Astrocyte of the cerebellum (primary cell): ENCODE data around the gene CCDC85B.

Experiments
- DNase-seq: peaks from one replicate; pipeline ENCODE4 v3.0.0-alpha.2; 2011; ENCODE audit warnings: low read depth
- H3K4me3 ChIP-seq: 2 replicates; pipeline ENCODE4 v1.5.1; 2011; ENCODE audit warnings: mild to moderate bottlenecking, low read depth, low read length, moderate library complexity
- CTCF ChIP-seq: IDR thresholded peaks from 2 replicates; pipeline ENCODE4 v1.5.1; 2012; ENCODE audit warnings: low read length, low read depth, moderate library complexity, mild to moderate bottlenecking; ENCODE audit errors: missing control alignments
- in situ Hi-C: cut with HindIII; loops from 2 replicates; pipeline ENCODE4 v1.10.0; 2017; ENCODE audit warnings: low sequenced_read_pairs

Gene CCDC85B

GRCh38 chr11:65883786-65884715 lies 6.4 kb upstream of the CCDC85B start:
- no peak overlapping the region for H3K4me3 ChIP-seq
- TF ChIP-seq CTCF: no peak
- in situ Hi-C loops: no loop called here
- no peak for DNase-seq

DNA sequence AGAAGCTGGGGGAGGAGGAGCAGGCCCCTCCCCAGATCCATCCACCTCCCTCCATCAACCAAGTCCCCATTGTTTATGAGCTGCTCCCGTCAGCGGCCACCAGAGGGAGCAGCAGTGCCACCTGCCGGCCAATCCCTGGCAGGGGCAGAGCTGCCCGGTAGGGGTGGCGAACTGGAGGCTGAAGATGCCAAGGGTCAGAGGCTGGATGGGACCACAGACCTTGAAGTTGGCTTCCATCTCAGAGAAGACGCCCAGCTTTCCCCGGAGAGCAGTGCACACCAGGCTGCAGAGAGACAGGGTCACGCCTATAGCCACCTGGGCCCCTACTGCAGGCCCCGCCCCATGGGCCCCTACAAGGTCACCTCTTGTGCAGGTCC lies 5.8 kb upstream of the CCDC85B start:
- peak; percentile 99 for TF ChIP-seq CTCF
- H3K4me3 ChIP-seq: no peak overlapping the region
- in situ Hi-C loops: no loop called here
- no peak for DNase-seq

GRCh38 chr11:65885231-65885630 lies 5.2 kb upstream of the CCDC85B start:
- no peak for DNase-seq
- no peak overlapping the region for H3K4me3 ChIP-seq
- no peak for TF ChIP-seq CTCF
- in situ Hi-C loops: no loop called here

DNA sequence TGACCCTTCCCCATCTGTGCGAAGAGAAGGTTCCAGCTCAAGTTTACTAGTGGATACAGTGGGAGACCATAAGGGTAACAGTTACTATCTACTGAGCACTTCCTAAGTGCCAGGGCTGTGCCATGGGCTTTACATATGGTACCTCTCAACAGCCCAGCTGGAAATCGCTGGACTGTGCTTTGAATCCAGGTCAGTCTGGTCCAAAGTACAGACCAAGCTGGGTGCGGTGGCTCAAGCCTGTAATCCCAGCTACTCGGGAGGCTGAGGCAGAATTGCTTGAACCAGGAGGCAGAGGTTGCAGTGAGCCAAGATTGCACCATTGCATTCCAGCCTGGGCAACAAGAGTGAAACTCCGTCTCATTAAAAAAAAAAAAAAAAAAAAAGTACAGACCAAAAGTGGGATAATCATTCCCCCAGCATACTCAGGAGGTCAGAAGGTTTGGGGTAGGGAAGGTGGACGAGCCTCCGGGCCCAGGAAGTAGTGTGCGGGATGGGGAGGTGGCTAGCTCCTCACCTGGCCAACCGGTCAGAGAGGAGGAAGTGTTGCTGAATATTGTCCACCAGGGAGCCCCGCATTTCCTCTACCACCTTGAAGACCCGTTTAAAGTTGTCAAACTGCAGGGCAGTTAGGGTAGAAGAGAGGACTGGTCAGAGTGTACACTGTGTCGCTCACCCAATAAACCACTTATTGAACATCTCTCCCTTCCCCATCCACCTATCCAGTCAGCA lies 4.5 kb upstream of the CCDC85B start:
- no peak for TF ChIP-seq CTCF
- H3K4me3 ChIP-seq: no peak overlapping the region
- in situ Hi-C loops: no loop called here
- DNase-seq: no peak

DNA sequence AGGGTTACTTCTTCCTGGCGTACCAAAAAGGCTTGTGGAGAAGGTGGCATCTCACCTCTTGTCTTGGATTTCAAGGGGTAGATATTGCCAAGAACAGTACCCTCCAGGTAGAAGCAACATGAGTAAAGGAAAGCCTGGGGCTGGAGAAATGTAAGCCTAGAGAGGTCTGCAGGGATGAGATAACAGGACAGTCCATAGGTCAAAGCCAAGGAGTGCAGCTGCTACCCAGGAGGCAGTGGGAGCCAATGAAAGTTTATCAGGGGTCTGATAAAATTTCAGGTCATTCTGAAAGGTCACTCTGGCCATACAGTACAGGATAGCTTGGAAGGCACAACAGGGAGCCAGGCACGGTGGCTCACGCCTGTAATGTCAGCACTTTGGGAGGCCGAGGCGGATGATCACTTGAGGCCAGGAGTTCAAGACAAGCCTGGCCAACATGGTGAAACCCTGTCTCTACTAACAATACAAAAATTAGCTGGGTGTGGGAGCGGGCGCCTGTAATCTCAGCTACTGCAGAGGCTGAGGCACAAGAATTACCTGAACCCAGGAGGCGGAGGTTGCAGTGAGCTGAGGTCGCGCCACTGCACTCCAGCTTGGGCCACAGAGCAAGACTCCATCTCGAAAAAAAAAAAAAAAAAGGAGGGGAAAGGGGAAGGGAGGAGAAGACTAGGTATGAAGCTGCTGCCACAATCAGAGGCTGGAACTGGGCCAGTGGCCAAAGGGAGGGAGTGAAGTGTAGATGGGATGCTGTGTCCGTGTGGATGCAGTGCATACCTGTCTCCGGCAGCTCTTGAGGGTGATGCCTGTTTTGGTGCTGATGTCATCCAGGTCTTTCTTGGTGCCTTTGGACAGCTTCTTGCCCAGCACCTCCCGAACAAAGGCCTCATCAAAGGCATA lies 3.4 kb upstream of the CCDC85B start:
- peak overlapping the region; percentile 81 for H3K4me3 ChIP-seq
- in situ Hi-C loops: no loop called here
- no peak for TF ChIP-seq CTCF
- DNase-seq: no peak

- in situ Hi-C loops: no loop called here
- H3K4me3 ChIP-seq: peak overlapping the region; percentile 81
- no peak for TF ChIP-seq CTCF
- DNase-seq: no peak
Measured at GRCh38 chr11:65887723-65888162, 2.7 kb upstream of the CCDC85B start.
